ENCODE data around the gene PRICKLE2. TPM values are rescaled to one million over a fixed set of nuclear protein-coding genes. Genes with fewer than 3 reads are reported as not detected.

PRICKLE2 gene
- total and polyA plus RNA-seq, 3 donors from 2014 or later, result 5.5 to 10.1 (median 9.1) TPM

GRCh38 chr3:64083575-64083974, 141.7 kb downstream of the PRICKLE2 start:
- intact Hi-C loops (cut with DNase I; ENCODE audit: low total_unique reads), result no loop called here
- TF ChIP-seq CTCF (IDR thresholded peaks at IDR 0.05) (no peak), POLR2A (IDR thresholded peaks at IDR 0.05) (no peak)

GRCh38 chr3:64082961-64083541, 142.2 kb downstream of the PRICKLE2 start:
- 52 to 56% methylated on average over 7 of the region's 7 CpGs for WGBS, 2 donors
- no peak overlapping the region for H3K4me3 ChIP-seq
- no peaks in the 10 kb centered on the region for H3K27me3 ChIP-seq
- DNase-seq, result no peak
- H3K9me3 ChIP-seq, result no peaks in the 10 kb centered on the region
- intact Hi-C loops (cut with DNase I; ENCODE audit: low total_unique reads), result no loop called here
- H3K4me1 ChIP-seq, result no peaks in the 10 kb centered on the region
- no peak overlapping the region for H3K27ac ChIP-seq
- H3K36me3 ChIP-seq (ENCODE audit: low read depth, missing control alignments), result no peaks in the 10 kb centered on the region
- no peak for TF ChIP-seq CTCF (IDR thresholded peaks at IDR 0.05)
- TF ChIP-seq POLR2A (IDR thresholded peaks at IDR 0.05), result no peak

More at GRCh38 chr3:64083575-64083974, 141.7 kb downstream of the PRICKLE2 start:
- Histone ChIP-seq H3K9me3 (no peaks in the 10 kb centered on the region), H3K4me1 (no peaks in the 10 kb centered on the region), H3K27ac (no peak overlapping the region), H3K4me3 (no peak overlapping the region), H3K27me3 (no peaks in the 10 kb centered on the region), H3K36me3 (ENCODE audit: low read depth, missing control alignments) (no peaks in the 10 kb centered on the region)
- DNase-seq, result no peak
- WGBS, 2 donors, result 50 to 71% methylated on average over 3 of the region's 3 CpGs

DNA sequence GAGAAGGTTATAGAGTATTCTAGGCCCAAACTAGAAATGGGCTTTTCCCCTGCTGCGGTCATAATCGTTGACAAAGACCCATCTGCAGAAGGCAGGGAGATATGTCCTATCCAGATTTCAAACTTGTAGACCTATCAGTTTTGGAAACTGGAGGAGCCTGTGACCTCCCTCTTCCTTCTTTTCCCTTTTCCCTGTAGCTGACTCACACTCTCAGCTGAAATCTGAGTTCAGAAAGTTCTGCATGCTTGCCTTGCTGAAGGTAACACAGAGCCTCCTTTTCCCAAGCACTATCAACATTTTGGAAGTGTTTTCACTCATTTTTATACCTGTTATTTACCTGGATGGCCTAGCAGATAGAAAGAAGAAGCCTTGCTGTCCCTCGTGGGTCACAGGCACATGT, 142.9 kb downstream of the PRICKLE2 start:
- 79 to 85% methylated on average over 3 of the region's 3 CpGs for WGBS, 2 donors
- intact Hi-C loops (cut with DNase I; ENCODE audit: low total_unique reads), result no loop called here
- TF ChIP-seq POLR2A (IDR thresholded peaks at IDR 0.05) (no peak), CTCF (IDR thresholded peaks at IDR 0.05) (no peak)
- Histone ChIP-seq H3K4me3 (no peak overlapping the region), H3K36me3 (ENCODE audit: low read depth, missing control alignments) (no peaks in the 10 kb centered on the region), H3K9me3 (no peaks in the 10 kb centered on the region), H3K27me3 (no peaks in the 10 kb centered on the region), H3K27ac (no peak overlapping the region), H3K4me1 (no peaks in the 10 kb centered on the region)
- DNase-seq, result no peak

DNA sequence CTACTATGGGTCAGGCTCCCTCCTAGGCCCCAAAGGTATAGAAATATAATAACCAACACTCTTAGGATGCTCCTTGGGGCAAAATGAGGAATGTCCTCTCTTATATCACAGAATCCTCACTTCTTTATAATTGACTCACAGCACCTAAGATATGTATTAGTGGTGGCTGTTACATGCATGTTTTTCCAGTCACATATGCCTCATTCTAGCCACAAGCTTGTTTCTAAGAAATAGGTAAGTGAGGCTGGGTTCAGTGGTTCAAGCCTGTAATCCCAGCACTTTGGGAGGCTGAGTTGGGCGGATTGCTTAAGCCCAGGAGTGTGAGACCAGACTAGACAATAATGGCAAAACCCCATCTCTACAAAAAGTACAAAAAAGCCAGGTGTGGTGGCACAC, 144.0 kb downstream of the PRICKLE2 start:
- no peak for TF ChIP-seq CTCF (IDR thresholded peaks at IDR 0.05)
- TF ChIP-seq POLR2A (IDR thresholded peaks at IDR 0.05), result no peak
- no peaks in the 10 kb centered on the region for H3K9me3 ChIP-seq
- no peak overlapping the region for H3K4me3 ChIP-seq
- WGBS, 2 donors, result 89 to 100% methylated on average over 1 of the region's 1 CpG
- H3K4me1 ChIP-seq, result no peaks in the 10 kb centered on the region
- no peaks in the 10 kb centered on the region for H3K27me3 ChIP-seq
- intact Hi-C loops (cut with DNase I; ENCODE audit: low total_unique reads), result no loop called here
- no peak for DNase-seq
- no peaks in the 10 kb centered on the region for H3K36me3 ChIP-seq (ENCODE audit: low read depth, missing control alignments)
- no peak overlapping the region for H3K27ac ChIP-seq

- Histone ChIP-seq H3K4me3 (no peak overlapping the region), H3K36me3 (ENCODE audit: low read depth, missing control alignments) (no peaks in the 10 kb centered on the region), H3K9me3 (no peaks in the 10 kb centered on the region), H3K27me3 (no peaks in the 10 kb centered on the region), H3K27ac (no peak overlapping the region), H3K4me1 (no peaks in the 10 kb centered on the region)
- WGBS, 2 donors, result 88 to 100% methylated on average over 1 of the region's 1 CpG
- intact Hi-C loops (cut with DNase I; ENCODE audit: low total_unique reads), result no loop called here
- TF ChIP-seq CTCF (IDR thresholded peaks at IDR 0.05) (no peak), POLR2A (IDR thresholded peaks at IDR 0.05) (no peak)
- DNase-seq, result no peak
Observed at GRCh38 chr3:64080616-64081234, 144.5 kb downstream of the PRICKLE2 start.

Measured in testis (tissue), 3 donors.